IPS-18c (cell line): Measurements from ENCODE around the gene ATP13A2.

Experiments used
- H3K4me3 ChIP-seq: 2 replicates; pipeline ENCODE4 v1.7.0; 2013; ENCODE audit warnings: low read depth, mild to moderate bottlenecking, low read length, moderate library complexity; ENCODE audit not compliant: insufficient read depth
- H3K9me3 ChIP-seq: one replicate; pipeline ENCODE4 v1.6.1; 2013; ENCODE audit warnings: mild to moderate bottlenecking, low read length, moderate library complexity; ENCODE audit not compliant: control insufficient read depth, insufficient read depth

The ATP13A2 gene

GRCh38 chr1:17039522-17039921, 27.8 kb upstream of the ATP13A2 start:
- Histone ChIP-seq H3K4me3 (no peak overlapping the region), H3K9me3 (no peaks in the 10 kb centered on the region)

GRCh38 chr1:17033481-17033880, 21.8 kb upstream of the ATP13A2 start:
- no peaks in the 10 kb centered on the region for H3K9me3 ChIP-seq

GRCh38 chr1:17032741-17033140, 21.0 kb upstream of the ATP13A2 start:
- Histone ChIP-seq H3K9me3 (no peaks in the 10 kb centered on the region), H3K4me3 (no peak overlapping the region)

More at GRCh38 chr1:17033481-17033880, 21.8 kb upstream of the ATP13A2 start:
- no peak overlapping the region for H3K4me3 ChIP-seq

GRCh38 chr1:17031436-17031835, 19.7 kb upstream of the ATP13A2 start:
- no peak overlapping the region for H3K4me3 ChIP-seq
- H3K9me3 ChIP-seq, result no peaks in the 10 kb centered on the region

GRCh38 chr1:17030206-17030605, 18.5 kb upstream of the ATP13A2 start:
- Histone ChIP-seq H3K4me3 (no peak overlapping the region), H3K9me3 (no peaks in the 10 kb centered on the region)

- no peaks in the 10 kb centered on the region for H3K9me3 ChIP-seq
Observed at GRCh38 chr1:17028662-17029188, 17.0 kb upstream of the ATP13A2 start.

GRCh38 chr1:17027900-17028299, 16.2 kb upstream of the ATP13A2 start:
- no peaks in the 10 kb centered on the region for H3K9me3 ChIP-seq
- no peak overlapping the region for H3K4me3 ChIP-seq

More at GRCh38 chr1:17028662-17029188, 17.0 kb upstream of the ATP13A2 start:
- H3K4me3 ChIP-seq, result no peak overlapping the region

GRCh38 chr1:17027403-17027802, 15.7 kb upstream of the ATP13A2 start:
- H3K4me3 ChIP-seq, result no peak overlapping the region
- no peaks in the 10 kb centered on the region for H3K9me3 ChIP-seq

GRCh38 chr1:17024721-17025120, 13.0 kb upstream of the ATP13A2 start:
- no peaks in the 10 kb centered on the region for H3K9me3 ChIP-seq

GRCh38 chr1:17023573-17023972, 11.8 kb upstream of the ATP13A2 start:
- no peak overlapping the region for H3K4me3 ChIP-seq
- H3K9me3 ChIP-seq, result no peaks in the 10 kb centered on the region

More at GRCh38 chr1:17024721-17025120, 13.0 kb upstream of the ATP13A2 start:
- no peak overlapping the region for H3K4me3 ChIP-seq

- Histone ChIP-seq H3K4me3 (no peak overlapping the region), H3K9me3 (no peaks in the 10 kb centered on the region)
Observed at GRCh38 chr1:17023102-17023501, 11.4 kb upstream of the ATP13A2 start.

- Histone ChIP-seq H3K4me3 (no peak overlapping the region), H3K9me3 (no peaks in the 10 kb centered on the region)
Observed at GRCh38 chr1:17021896-17022295, 10.2 kb upstream of the ATP13A2 start.

- Histone ChIP-seq H3K9me3 (no peaks in the 10 kb centered on the region), H3K4me3 (no peak overlapping the region)
Observed at GRCh38 chr1:17020502-17020901, 8.8 kb upstream of the ATP13A2 start.

- no peaks in the 10 kb centered on the region for H3K9me3 ChIP-seq
- no peak overlapping the region for H3K4me3 ChIP-seq
Observed at GRCh38 chr1:17018849-17019248, 7.1 kb upstream of the ATP13A2 start.

GRCh38 chr1:17017435-17017834, 5.7 kb upstream of the ATP13A2 start:
- no peak overlapping the region for H3K4me3 ChIP-seq
- no peaks in the 10 kb centered on the region for H3K9me3 ChIP-seq

GRCh38 chr1:17016317-17016661, 4.6 kb upstream of the ATP13A2 start:
- no peak overlapping the region for H3K4me3 ChIP-seq
- no peaks in the 10 kb centered on the region for H3K9me3 ChIP-seq

- H3K4me3 ChIP-seq, result no peak overlapping the region
- no peaks in the 10 kb centered on the region for H3K9me3 ChIP-seq
Observed at GRCh38 chr1:17014671-17015567, 3.2 kb upstream of the ATP13A2 start.

- Histone ChIP-seq H3K9me3 (no peaks in the 10 kb centered on the region), H3K4me3 (no peak overlapping the region)
Observed at GRCh38 chr1:17013491-17014320, 2.0 kb upstream of the ATP13A2 start.
